Midbrain (tissue), 1 donor: Measurements from ENCODE around the gene GPBAR1.
"Not testable (repeated sequence)": the region's sequence is repeated elsewhere in the genome, so short reads cannot be mapped to it uniquely, and the experiment has no call there.

Experiments used
- DNase-seq: peaks from one replicate; lab custom pipeline; 2025; lab: John Stamatoyannopoulos, UW

Gene GPBAR1

GRCh38 chr2:218267259-218267658 lies 6.4 kb downstream of the GPBAR1 start:
- no peak for DNase-seq

GRCh38 chr2:218269900-218270720 lies 9.3 kb downstream of the GPBAR1 start, which contains the start of the genes AAMP and PNKD:
TSS of gene AAMP (minus strand) at chr2:218270137. CDS start at chr2:218270086, 51 bp downstream.
TSS of gene PNKD (plus strand) at chr2:218270519. CDS start at chr2:218270536, 17 bp downstream.
- peak; percentile 100 for DNase-seq

- no peak for DNase-seq
Measured at GRCh38 chr2:218270721-218271486, 10.1 kb downstream of the GPBAR1 start.

GRCh38 chr2:218271487-218271797 lies 10.6 kb downstream of the GPBAR1 start:
- no peak for DNase-seq

- DNase-seq, result no peak
Measured at GRCh38 chr2:218271865-218272530, 11.2 kb downstream of the GPBAR1 start.

- peak; percentile 88 for DNase-seq
Measured at GRCh38 chr2:218272531-218273212, 11.9 kb downstream of the GPBAR1 start.

GRCh38 chr2:218273214-218273907 lies 12.5 kb downstream of the GPBAR1 start:
- not testable (repeated sequence) for DNase-seq

GRCh38 chr2:218273908-218274249 lies 13.1 kb downstream of the GPBAR1 start:
- no peak for DNase-seq

GRCh38 chr2:218274586-218274985 lies 13.8 kb downstream of the GPBAR1 start:
- no peak for DNase-seq

GRCh38 chr2:218275371-218276072 lies 14.7 kb downstream of the GPBAR1 start:
- no peak for DNase-seq

GRCh38 chr2:218276986-218277755 lies 16.4 kb downstream of the GPBAR1 start:
- DNase-seq, result no peak

- DNase-seq, result no peak
Measured at GRCh38 chr2:218277921-218278320, 17.1 kb downstream of the GPBAR1 start.

- no peak for DNase-seq
Measured at GRCh38 chr2:218278531-218279360, 17.9 kb downstream of the GPBAR1 start.

GRCh38 chr2:218280260-218280870 lies 19.6 kb downstream of the GPBAR1 start:
- no peak for DNase-seq

- DNase-seq, result no peak
Measured at GRCh38 chr2:218281449-218281848, 20.6 kb downstream of the GPBAR1 start.

- peak; percentile 64 for DNase-seq
Measured at GRCh38 chr2:218282173-218282991, 21.6 kb downstream of the GPBAR1 start.

GRCh38 chr2:218284106-218284811 lies 23.4 kb downstream of the GPBAR1 start:
- no peak for DNase-seq
